RWPE1 (cell line): ENCODE results near the gene PSMG4.

ENCODE experiments used
- CTCF ChIA-PET: fragments of 350-600 bp; sonication (Branson Sonifier 250); formaldehyde crosslinking; extraction: SDS; loops from one replicate; lab custom pipeline; 2021; lab: Yijun Ruan, JAX
- POLR2A ChIA-PET: fragments of 400-600 bp; formaldehyde crosslinking; extraction: SDS; loops from one replicate; lab custom pipeline; 2020; ENCODE audit warnings: antibody characterized with exemption; ENCODE audit not compliant: low non-redundant PET; lab: Yijun Ruan, JAX
- DNase-seq: peaks from one replicate; pipeline ENCODE4 v3.0.0; 2012; ENCODE audit warnings: low spot score
- H3K27ac ChIP-seq: fragments of 450-650 bp; 2 replicates; pipeline ENCODE4 v1.5.1; 2017
- TF ChIP-seq, protein P1 (sequence below): fragments of 450-650 bp; conservative IDR thresholded peaks from 2 replicates; pipeline ENCODE4 v1.5.1; 2017; ENCODE audit warnings: low read depth, mild to moderate bottlenecking

PSMG4 gene

DNA sequence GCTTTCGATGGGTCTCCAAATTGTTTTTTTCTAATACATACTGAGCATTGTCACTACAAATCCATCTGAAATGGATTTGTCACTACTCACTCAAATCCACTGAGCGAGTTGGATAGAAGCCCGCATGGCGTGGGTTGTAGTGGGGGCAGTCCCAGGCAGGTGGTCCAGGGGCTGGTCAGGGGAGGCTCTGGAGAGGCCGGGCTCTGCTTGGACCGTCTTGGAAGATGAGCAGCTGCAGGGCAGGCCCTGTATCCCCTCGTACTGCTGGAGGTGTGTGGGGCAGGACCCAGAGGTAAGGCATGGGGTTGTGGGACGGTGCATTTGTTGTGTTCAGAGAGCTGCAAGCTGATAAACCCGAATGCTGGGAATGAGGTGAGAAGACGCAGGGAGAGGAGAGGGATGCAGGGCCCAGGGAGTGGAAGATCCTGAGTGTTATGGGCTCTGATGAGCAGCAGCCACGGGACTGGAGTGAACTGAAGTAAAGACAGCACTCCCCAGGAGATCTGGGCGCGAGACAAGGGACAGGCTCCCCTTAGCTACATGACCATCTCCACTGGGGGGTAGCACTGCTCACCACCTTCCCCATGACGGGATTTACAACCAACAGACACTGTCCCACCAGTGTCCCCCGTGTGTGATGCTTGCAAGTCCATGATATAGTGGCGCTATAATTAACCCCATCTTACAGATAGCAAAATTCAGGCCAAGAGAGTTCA lies 45.9 kb downstream of the PSMG4 start:
- no peak overlapping the region for H3K27ac ChIP-seq
- ChIA-PET POLR2A (no interaction called here), CTCF (no interaction called here)
- DNase-seq, result no peak
- TF ChIP-seq, protein P1, sequence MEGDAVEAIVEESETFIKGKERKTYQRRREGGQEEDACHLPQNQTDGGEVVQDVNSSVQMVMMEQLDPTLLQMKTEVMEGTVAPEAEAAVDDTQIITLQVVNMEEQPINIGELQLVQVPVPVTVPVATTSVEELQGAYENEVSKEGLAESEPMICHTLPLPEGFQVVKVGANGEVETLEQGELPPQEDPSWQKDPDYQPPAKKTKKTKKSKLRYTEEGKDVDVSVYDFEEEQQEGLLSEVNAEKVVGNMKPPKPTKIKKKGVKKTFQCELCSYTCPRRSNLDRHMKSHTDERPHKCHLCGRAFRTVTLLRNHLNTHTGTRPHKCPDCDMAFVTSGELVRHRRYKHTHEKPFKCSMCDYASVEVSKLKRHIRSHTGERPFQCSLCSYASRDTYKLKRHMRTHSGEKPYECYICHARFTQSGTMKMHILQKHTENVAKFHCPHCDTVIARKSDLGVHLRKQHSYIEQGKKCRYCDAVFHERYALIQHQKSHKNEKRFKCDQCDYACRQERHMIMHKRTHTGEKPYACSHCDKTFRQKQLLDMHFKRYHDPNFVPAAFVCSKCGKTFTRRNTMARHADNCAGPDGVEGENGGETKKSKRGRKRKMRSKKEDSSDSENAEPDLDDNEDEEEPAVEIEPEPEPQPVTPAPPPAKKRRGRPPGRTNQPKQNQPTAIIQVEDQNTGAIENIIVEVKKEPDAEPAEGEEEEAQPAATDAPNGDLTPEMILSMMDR, result no peak

DNA sequence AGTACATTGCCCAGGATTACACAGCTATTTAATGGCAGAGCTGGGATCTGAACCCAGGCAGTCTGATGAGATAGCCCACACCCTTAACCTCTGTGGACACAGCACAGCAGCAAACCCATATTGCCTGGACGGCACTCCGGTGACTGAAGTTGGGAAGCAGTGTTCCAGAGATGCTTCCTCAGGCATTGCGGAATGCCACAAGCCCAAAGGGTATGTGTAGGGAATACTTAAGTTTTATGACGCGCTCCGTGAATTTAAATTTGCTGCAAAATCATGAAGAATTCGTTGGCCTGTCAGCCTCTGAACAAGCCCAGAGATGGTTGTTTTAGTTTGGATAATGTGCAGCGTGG lies 46.4 kb downstream of the PSMG4 start:
- TF ChIP-seq, protein P1, result no peak
- DNase-seq, result no peak
- POLR2A ChIA-PET, result no interaction called here
- CTCF ChIA-PET, result no interaction called here
- no peak overlapping the region for H3K27ac ChIP-seq

DNA sequence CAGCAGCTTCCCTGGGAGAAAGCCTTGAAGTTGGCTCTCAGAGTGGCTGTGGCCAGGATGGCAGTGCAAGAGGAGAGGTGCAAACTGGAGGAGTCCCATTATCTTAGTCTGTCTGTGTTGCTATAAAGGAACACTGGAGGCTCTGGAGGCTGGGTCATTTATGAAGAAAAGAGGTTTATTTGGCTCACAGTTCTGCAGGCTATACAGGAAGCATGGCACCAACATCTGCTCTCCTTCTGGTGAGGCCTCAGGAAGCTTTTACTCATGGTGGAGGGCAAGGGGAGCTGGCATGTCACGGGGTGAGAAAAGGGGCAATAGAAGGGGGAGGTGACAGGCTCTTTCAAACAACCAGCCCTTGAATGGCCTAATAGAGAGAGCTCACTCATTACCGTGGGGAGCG lies 47.1 kb downstream of the PSMG4 start:
- TF ChIP-seq, protein P1, result no peak
- H3K27ac ChIP-seq, result no peak overlapping the region
- ChIA-PET POLR2A (no interaction called here), CTCF (interaction anchor here (0.8 kb wide), 1 partner anchor 308 kb away, joined by 4 read pairs; no protein-coding TSS in a partner anchor)
- no peak for DNase-seq

DNA sequence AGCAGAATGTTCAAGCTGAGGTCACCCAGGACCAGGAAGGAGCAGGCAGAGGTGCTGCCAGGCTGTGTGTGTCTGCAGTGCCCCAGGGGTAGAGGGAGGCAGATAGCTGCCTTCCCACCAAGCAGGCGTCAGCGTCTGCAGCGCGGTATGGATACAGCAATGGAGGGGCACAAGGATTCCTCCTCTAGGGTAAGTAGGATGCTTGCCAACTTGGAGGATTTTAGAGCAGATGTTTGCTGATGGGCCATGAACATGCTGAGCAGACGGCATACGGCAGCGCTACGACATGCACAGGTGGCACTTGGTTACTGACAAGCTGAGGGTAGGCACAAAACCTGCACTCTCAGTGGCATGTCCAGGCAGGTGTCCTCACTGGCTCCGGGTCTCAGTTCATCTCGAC lies 48.1 kb downstream of the PSMG4 start:
- H3K27ac ChIP-seq, result no peak overlapping the region
- ChIA-PET POLR2A (no interaction called here), CTCF (no interaction called here)
- no peak for DNase-seq
- TF ChIP-seq, protein P1, result no peak

DNA sequence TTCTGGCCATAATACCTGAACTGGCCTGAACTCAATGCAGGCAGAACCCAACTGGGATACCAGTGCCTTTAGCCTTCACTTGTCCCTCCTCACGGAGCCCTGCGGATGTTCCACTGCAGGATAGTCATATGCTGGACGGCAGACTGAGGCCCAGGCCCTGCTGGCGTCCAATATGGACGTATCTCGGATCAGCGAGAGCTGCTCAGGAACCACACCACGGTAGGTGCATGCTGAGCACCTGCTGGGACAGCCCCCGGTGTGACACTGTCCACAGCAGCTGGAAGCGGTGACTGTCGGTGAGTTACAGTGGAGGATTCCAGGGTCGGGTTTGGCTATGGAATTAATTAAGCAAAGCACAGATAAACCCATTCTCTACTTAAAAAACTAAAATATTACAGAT lies 48.7 kb downstream of the PSMG4 start:
- TF ChIP-seq, protein P1, result no peak
- DNase-seq, result no peak
- no peak overlapping the region for H3K27ac ChIP-seq
- ChIA-PET CTCF (interaction anchor here (0.7 kb wide), 1 partner anchor 606 kb away, joined by 3 read pairs; no protein-coding TSS in a partner anchor), POLR2A (no interaction called here)

DNA sequence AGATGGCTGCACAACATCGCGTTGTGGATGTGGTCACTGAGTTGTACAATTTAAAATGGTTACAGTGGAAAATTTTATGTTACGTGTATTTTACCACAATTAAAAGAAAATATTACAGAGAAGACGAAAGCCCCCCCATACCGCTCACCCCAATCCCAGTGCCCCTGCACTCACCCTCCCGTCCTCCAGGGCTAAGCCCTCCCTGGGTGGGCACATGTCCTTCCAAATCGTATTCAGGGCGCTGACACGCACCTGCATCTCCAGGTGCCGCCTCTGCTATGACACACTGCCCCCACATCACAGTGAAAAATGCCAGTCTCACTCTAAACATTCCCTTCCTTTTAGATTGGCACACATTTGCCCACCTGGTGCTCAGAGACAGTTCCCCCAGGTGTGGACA lies 49.4 kb downstream of the PSMG4 start:
- POLR2A ChIA-PET, result no interaction called here
- no peak overlapping the region for H3K27ac ChIP-seq
- TF ChIP-seq, protein P1, result no peak
- DNase-seq, result no peak
- CTCF ChIA-PET, result no interaction called here
